Prostate gland (tissue), 2 donors: Measurements from ENCODE around the gene APPL2. TPM values are rescaled to one million over a fixed set of nuclear protein-coding genes. Genes with fewer than 3 reads are reported as not detected.

ENCODE experiments used
- DNase-seq: peaks from one replicate; pipeline ENCODE4 v3.0.0-alpha.2; 2019; ENCODE audit warnings: low spot score
- H3K27ac ChIP-seq, 2 donors: fragments of 200-600 bp; sonication (generic); 2 replicates each; pipeline ENCODE4 v1.5.1; 2017 to 2019
- H3K27me3 ChIP-seq: fragments of 200-600 bp; sonication (generic); replicated peaks from 2 replicates; pipeline ENCODE4 v1.5.1; 2019; ENCODE audit not compliant: insufficient read depth
- H3K36me3 ChIP-seq, 2 donors: fragments of 200-600 bp; sonication (generic); 1 replicate in 1 of 2; 2 replicates in 1 of 2; pipeline versions ENCODE4 v1.5.1 to v1.8.1; 2017 to 2019
- H3K4me1 ChIP-seq: fragments of 200-600 bp; sonication (generic); replicated peaks from 2 replicates; pipeline ENCODE4 v1.5.1; 2019
- H3K4me3 ChIP-seq, 2 donors: fragments of 200-600 bp; sonication (generic); 2 replicates each; pipeline ENCODE4 v1.5.1; 2017 to 2019
- H3K9me3 ChIP-seq: fragments of 200-600 bp; sonication (generic); 2 replicates; pipeline ENCODE4 v1.5.1; 2017
- POLR2A ChIP-seq: fragments of 450-650 bp; IDR thresholded peaks from one replicate; pipeline ENCODE4 v1.6.1; 2016; ENCODE audit warnings: antibody characterized with exemption, mild to moderate bottlenecking
- POLR2AphosphoS5 ChIP-seq: sonication (generic); formaldehyde crosslinking; IDR thresholded peaks from one replicate; pipeline ENCODE4 v1.6.1; 2017; ENCODE audit warnings: antibody characterized with exemption
- WGBS: methylation state at CpG from one replicate; pipeline ENCODE4 v1.1.5; 2018; 5-methylcytosine and 5-hydroxymethylcytosine counted together
- intact Hi-C: fragments of 100-400 bp; cut with DNase I; formaldehyde crosslinking; loops from one replicate; pipeline ENCODE4 v1.14.2; 2022
- total RNA-seq, 2 donors: library from RNA; depleted of rRNA; stranded (reverse); fragments of >200 nt; gene quantifications; one replicate each; pipeline ENCODE4 v1.1.0, GENCODE V29; 2016
- TF ChIP-seq, protein P1 (sequence below), 4 experiments: fragments of 200-600 bp in 2 of 4; fragments of 450-650 bp in 2 of 4; sonication (generic) in 2 of 4; IDR thresholded peaks; 1 replicate in 3 of 4; 2 replicates in 1 of 4; pipeline ENCODE4 v1.5.1; 2016 to 2019; ENCODE audit warnings: antibody characterized with exemption in 4 of 4, mild to moderate bottlenecking in 2 of 4, moderate library complexity in 2 of 4

APPL2 gene, protein sequence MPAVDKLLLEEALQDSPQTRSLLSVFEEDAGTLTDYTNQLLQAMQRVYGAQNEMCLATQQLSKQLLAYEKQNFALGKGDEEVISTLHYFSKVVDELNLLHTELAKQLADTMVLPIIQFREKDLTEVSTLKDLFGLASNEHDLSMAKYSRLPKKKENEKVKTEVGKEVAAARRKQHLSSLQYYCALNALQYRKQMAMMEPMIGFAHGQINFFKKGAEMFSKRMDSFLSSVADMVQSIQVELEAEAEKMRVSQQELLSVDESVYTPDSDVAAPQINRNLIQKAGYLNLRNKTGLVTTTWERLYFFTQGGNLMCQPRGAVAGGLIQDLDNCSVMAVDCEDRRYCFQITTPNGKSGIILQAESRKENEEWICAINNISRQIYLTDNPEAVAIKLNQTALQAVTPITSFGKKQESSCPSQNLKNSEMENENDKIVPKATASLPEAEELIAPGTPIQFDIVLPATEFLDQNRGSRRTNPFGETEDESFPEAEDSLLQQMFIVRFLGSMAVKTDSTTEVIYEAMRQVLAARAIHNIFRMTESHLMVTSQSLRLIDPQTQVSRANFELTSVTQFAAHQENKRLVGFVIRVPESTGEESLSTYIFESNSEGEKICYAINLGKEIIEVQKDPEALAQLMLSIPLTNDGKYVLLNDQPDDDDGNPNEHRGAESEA
- 100 to 1,000 TPM in 1 of 2 donors, 10 to 100 TPM in 1; 72.0 to 110 TPM for total RNA-seq

DNA sequence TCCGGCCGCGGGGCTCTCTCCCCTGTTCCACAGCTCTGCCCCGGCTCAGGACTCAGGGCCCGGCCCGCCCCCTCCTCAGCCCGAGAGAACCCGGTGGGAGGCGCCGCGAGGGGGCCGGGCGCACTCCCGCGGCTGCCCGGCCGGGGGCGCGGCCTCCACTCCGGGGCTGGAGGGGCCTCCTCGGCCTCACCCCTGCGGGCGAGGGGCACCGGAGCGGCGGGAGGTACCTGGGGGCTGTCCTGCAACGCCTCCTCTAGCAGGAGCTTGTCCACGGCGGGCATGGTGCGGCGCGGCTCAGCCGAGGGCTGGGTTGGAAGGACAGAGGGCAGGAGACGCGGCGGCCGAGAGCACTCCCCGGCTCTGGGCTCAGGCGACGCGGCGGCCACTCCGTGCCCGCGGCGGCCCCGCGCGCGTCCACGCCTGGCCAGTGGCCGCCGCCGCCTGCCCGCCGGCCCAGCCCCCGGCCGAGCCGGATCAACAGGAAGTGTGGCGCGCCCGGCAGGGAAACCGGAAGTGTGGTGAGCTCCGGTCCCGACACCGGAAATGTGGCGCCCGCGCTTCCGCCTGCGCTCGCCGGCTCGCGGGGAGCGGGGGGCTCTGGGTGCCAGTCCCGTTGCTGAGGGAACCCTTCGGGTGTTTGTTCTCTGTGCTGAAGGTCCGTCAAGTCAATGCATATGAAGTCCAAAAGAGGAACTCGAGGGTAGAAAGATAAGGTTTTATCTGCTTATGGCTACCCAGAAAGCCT lies at the start of gene APPL2:
Gene APPL2, minus strand, starts transcription at position 443 of the 745 bp plus-strand sequence. Its CDS starts 162 bp downstream, at position 281.
- WGBS = under 1% methylated on average over 70 of the region's 80 CpGs
- H3K4me1 ChIP-seq = no peaks in the 10 kb centered on the region
- intact Hi-C loops = loop anchor here (5.0 kb wide), 1 partner anchor 146 kb away; no protein-coding TSS in a partner anchor

GRCh38 chr12:105285378-105285777 lies 49.4 kb upstream of the APPL2 start:
- H3K27ac ChIP-seq = no peak overlapping the region
- WGBS = 69% methylated on average over 1 of the region's 1 CpG
- H3K4me3 ChIP-seq = no peak overlapping the region
- intact Hi-C loops = no loop called here
- no peaks in the 10 kb centered on the region for H3K4me1 ChIP-seq
- no peak for DNase-seq
- no peaks in the 10 kb centered on the region for H3K9me3 ChIP-seq
- no peak for TF ChIP-seq POLR2A
- no peak for TF ChIP-seq POLR2AphosphoS5
- TF ChIP-seq, protein P1, sequence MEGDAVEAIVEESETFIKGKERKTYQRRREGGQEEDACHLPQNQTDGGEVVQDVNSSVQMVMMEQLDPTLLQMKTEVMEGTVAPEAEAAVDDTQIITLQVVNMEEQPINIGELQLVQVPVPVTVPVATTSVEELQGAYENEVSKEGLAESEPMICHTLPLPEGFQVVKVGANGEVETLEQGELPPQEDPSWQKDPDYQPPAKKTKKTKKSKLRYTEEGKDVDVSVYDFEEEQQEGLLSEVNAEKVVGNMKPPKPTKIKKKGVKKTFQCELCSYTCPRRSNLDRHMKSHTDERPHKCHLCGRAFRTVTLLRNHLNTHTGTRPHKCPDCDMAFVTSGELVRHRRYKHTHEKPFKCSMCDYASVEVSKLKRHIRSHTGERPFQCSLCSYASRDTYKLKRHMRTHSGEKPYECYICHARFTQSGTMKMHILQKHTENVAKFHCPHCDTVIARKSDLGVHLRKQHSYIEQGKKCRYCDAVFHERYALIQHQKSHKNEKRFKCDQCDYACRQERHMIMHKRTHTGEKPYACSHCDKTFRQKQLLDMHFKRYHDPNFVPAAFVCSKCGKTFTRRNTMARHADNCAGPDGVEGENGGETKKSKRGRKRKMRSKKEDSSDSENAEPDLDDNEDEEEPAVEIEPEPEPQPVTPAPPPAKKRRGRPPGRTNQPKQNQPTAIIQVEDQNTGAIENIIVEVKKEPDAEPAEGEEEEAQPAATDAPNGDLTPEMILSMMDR (IDR thresholded peaks at IDR 0.05) = no peak
- H3K36me3 ChIP-seq = no peaks in the 10 kb centered on the region
- H3K27me3 ChIP-seq = no peaks in the 10 kb centered on the region

More for the DNA sequence above, at the start of gene APPL2:
- Histone ChIP-seq H3K27me3 (no peaks in the 10 kb centered on the region), H3K36me3 (no peaks in the 10 kb centered on the region), H3K9me3 (no peaks in the 10 kb centered on the region), H3K27ac (peak within 1 kb of the TSS; percentile 94 to 96), H3K4me3 (peak within 1 kb of the TSS; percentile 93)
- DNase-seq = peak; percentile 87
- TF ChIP-seq POLR2A = peak; percentile 85
- TF ChIP-seq POLR2AphosphoS5 = peak; percentile 82
- TF ChIP-seq, protein P1 (IDR thresholded peaks at IDR 0.05) = peak in 2 of 4 experiments; percentile 43 to 57

GRCh38 chr12:105281694-105282049 lies 45.7 kb upstream of the APPL2 start:
- no peak for TF ChIP-seq POLR2A
- TF ChIP-seq, protein P1 (IDR thresholded peaks at IDR 0.05) = no peak
- no peak for TF ChIP-seq POLR2AphosphoS5
- H3K27me3 ChIP-seq = no peaks in the 10 kb centered on the region
- H3K4me1 ChIP-seq = no peaks in the 10 kb centered on the region
- DNase-seq = no peak
- no peaks in the 10 kb centered on the region for H3K9me3 ChIP-seq
- no peaks in the 10 kb centered on the region for H3K36me3 ChIP-seq
- H3K27ac ChIP-seq = no peak overlapping the region
- H3K4me3 ChIP-seq = no peak overlapping the region
- WGBS = 95% methylated on average over 1 of the region's 1 CpG
- intact Hi-C loops = no loop called here

GRCh38 chr12:105280966-105281693 lies 45.2 kb upstream of the APPL2 start:
- Histone ChIP-seq H3K4me3 (no peak overlapping the region), H3K27me3 (no peaks in the 10 kb centered on the region), H3K36me3 (no peaks in the 10 kb centered on the region), H3K27ac (no peak overlapping the region), H3K9me3 (no peaks in the 10 kb centered on the region), H3K4me1 (no peaks in the 10 kb centered on the region)
- intact Hi-C loops = no loop called here
- no peak for DNase-seq
- WGBS = 77% methylated on average over 6 of the region's 6 CpGs
- TF ChIP-seq POLR2AphosphoS5 (no peak), POLR2A (no peak)
- TF ChIP-seq, protein P1 (IDR thresholded peaks at IDR 0.05) = no peak
